DND-41 (cell line): Measurements from ENCODE around the gene SART3.

Experiments
- EZH2 ChIP-seq: IDR thresholded peaks from 3 replicates; pipeline ENCODE4 v1.6.1; 2012; ENCODE audit warnings: borderline replicate concordance, low read depth, mild to moderate bottlenecking, moderate library complexity, low read length, inconsistent platforms; ENCODE audit not compliant: severe bottlenecking
- TF ChIP-seq, protein P1 (sequence below): IDR thresholded peaks from 2 replicates; pipeline ENCODE4 v1.5.1; 2012; ENCODE audit warnings: borderline replicate concordance, low read length, moderate library complexity, mild to moderate bottlenecking; ENCODE audit not compliant: poor library complexity, severe bottlenecking; ENCODE audit errors: extremely low read depth

DNA sequence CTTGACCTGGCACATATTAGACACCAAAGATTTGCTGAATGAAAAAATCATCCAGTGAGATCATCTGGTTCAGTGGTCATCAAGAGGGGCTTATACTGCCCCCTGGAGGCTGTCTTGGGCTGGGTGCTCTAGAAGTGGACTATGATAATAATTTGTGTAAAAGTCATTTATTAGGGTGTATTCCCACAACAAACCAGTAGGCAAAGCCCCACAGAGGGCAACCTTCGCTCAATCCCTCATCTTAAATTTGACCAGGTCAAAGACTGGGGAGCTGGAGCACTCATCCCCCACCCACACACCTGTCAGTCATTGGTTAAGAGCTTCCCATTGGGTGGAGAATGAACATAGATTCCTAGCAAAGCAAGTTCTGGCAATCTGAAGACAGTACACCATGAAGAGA lies 65.9 kb downstream of the SART3 start:
- TF ChIP-seq, protein P1, sequence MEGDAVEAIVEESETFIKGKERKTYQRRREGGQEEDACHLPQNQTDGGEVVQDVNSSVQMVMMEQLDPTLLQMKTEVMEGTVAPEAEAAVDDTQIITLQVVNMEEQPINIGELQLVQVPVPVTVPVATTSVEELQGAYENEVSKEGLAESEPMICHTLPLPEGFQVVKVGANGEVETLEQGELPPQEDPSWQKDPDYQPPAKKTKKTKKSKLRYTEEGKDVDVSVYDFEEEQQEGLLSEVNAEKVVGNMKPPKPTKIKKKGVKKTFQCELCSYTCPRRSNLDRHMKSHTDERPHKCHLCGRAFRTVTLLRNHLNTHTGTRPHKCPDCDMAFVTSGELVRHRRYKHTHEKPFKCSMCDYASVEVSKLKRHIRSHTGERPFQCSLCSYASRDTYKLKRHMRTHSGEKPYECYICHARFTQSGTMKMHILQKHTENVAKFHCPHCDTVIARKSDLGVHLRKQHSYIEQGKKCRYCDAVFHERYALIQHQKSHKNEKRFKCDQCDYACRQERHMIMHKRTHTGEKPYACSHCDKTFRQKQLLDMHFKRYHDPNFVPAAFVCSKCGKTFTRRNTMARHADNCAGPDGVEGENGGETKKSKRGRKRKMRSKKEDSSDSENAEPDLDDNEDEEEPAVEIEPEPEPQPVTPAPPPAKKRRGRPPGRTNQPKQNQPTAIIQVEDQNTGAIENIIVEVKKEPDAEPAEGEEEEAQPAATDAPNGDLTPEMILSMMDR: peak; percentile 62
- TF ChIP-seq EZH2: no peak
